GM19324 (cell line): ENCODE results near the gene EML6.
"Not testable (repeated sequence)": the region's sequence is repeated elsewhere in the genome, so short reads cannot be mapped to it uniquely, and the experiment has no call there.

Source experiments
- ATAC-seq: cut with Tn5 transposase; IDR thresholded peaks from one replicate; pipeline ENCODE4 v1.9.1; 2021; ENCODE audit warnings: mild to moderate bottlenecking, moderate library complexity; ENCODE audit not compliant: unreplicated experiment, low FRiP score

The EML6 gene

DNA sequence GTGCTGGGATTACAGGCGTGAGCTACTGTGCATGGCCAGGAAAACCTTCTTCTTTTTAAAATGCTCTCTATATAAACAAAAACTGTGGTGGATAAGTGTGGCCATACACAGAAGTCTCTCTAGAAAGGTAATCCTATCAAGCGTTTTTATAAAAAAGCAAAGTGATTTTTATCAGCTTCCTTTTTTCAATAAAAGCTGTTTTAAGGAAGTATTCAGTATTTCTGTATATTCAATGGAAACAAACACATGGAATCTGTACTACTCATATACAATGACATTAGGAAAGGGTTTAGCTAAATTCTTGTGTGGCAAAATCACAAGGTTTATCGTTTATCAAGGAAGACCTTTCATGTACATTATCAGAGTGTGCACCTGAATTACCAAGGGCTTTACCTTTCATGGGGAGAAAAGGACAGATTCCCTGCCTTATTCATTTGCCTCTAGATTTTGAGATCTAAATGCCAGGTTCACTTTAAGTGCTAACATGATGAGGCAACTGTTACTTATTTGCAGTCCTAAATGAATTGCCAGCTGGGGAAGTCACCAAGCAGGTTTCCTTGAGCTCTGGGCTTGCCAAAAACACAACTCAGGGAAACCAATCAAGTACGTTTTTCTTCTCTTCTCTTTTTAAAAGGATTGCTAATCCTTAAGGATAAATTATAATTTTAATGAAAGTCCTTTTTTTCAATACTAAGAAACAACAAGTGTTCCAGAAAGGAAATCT lies 256.0 kb downstream of the EML6 start:
- ATAC-seq, result no peak

DNA sequence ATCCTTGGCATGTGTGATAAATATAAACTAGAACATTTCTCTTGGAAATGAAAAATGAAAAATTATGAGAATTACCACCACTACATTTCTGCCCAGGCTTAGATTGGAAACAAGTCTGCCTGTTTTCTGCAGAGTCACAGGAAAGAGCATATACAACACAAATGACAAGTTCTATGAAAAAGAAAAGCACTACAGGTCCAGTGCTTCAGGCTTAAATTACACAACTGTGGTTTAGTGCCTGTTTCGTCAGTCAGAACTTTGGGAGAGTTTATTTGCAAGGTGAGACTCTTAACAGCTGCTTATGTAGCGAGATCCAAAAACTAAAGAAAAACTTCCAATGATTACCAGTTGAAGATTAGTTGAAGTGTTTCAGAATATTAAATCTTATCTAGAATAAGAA lies 257.9 kb downstream of the EML6 start:
- ATAC-seq, result no peak

DNA sequence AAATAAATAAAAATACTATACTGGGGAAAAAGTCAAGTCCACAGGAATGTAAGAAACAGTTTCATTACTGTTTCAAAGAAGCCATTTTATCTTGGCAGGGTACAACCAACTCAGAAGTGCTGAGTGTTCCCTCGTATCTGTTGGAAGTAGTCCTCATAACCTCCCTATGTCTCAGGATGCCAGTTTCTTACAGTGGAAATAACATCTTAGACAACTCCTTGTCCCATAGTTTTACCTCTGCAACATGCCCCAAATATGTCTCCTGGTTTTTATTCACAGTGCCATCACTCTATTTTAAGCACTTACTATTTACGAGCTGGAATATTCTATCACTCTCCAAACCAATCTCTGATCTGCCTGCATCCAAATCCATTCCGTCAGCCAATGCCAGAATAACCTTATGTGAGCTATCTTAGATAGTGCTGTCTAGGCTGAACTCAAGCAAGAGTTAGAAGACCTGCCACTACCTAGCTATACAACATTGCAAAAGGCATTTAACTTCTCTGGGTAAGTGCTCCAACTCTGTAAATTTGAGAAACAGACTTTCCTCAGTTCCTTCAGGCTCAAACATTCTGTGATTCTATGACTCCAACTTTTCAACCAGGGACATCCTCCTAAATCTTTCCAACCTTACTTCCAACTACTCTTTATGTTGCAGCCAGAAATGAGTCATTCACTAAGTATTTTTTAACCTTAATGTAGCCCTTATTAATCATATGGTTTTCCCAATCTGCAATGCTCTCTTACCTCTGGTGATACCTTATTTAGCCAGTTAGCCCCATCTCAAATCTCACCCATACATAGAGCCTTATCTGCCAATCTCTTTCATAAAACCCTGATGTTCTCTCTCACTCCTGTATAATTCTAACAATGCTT lies 260.1 kb downstream of the EML6 start:
- ATAC-seq, result no peak

DNA sequence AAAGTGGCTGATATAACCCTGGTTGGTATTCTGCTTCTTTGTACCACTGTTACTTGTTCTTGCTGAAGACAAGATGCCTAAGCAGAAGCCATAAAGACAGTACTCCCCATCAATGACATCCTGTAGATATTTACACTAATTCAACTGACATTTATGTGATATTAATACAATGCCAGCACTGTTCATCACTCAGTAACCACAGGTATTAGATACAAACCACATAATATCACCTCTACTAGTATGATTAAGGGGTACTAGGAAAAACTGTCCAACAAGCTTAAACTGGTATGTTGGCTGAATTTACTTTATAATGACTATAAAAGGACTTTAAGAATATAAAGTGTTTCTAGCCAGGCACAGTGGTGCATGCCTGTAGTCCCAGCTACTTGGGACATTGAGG lies 261.0 kb downstream of the EML6 start:
- no peak for ATAC-seq

DNA sequence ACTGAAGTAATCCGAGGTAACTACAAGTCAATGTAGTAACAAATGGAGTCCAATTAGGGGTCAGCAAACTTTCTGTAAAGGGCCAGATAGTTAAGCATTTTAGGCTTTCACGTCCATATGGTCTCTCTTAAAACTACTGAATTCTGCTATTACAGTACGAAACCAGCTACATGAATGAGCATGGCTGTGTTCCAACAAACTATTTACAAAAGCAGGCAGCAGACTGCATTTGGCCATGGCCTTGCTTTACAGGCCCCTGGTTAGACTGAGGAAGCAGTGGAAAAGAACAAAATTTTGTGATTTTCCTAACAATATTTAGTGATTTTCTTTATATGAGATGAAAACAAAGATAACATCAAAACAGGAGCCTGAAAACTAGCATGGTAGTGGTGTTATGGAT lies 262.8 kb downstream of the EML6 start:
- no peak for ATAC-seq

DNA sequence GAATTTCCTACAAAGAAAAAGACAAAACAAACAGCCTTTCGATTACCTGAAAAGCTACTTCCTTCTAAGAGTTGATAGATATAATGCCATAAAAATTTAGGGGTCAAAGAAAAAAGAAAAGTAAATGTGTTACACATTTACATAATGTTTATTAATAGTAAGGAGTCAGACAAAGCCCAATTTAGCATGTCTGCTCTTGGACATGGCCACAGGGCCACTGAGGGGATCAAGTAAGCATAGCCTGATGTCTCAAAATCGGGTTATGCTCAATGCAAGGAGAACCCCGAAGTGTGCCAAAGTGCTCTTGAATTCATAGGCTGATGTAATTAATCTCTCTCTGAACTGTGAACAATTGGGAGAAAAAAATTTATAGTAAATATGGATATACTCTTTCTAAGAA lies 265.1 kb downstream of the EML6 start:
- ATAC-seq, result no peak

DNA sequence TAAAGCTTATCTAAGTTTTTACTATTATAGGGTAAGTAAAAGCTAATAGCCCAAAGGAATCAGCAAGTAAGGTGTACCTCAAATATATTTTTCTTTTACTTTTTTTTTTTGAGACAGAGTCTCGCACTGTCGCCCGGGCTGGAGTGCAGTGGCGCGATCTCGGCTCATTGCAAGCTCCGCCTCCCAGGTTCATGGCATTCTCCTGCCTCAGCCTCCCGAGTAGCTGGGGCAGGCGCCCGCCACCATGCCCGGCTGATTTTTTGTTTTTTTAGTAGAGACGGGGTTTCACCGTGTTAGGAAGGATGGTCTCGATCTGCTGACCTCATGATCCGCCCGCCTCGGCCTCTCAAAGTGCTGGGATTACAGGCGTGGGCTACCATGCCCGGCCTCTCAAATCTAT lies 267.2 kb downstream of the EML6 start:
- not testable (repeated sequence) for ATAC-seq

DNA sequence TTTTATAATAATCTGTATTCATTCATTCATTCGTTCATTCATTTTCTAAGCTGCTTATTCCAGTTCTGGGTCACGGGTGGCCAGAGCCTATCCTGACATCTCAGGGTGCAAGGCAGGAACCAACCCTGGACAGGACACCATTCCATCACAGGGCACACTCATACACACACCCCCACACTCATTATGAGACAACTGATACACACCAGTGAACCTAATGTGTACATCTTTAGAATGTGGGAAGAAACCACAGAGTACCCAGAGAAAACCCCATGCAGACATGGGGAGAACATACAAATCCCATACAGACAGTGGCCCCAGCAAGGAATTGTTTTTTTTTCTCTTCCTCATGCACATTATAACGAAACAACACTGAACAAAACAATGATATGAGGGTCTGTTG lies 272.1 kb downstream of the EML6 start:
- ATAC-seq, result no peak

DNA sequence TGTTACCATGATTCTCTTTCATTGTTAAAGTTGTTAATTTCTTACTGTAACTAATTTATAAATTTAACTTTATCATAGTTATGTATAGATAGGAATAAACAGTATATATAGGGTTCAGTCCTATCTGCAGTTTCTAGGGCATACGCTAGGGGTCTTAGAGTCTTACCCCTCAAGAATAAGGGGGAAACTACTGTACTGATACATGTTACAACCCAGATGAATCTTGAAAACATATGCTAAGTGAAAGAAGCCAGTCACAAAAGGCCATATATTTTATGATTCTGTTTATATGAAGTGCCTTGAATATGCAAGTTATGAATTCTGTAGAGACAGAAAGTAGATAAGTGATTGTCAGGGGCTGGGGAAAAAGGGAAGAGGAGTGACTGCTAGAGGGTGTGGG lies 274.4 kb downstream of the EML6 start:
- ATAC-seq, result no peak

DNA sequence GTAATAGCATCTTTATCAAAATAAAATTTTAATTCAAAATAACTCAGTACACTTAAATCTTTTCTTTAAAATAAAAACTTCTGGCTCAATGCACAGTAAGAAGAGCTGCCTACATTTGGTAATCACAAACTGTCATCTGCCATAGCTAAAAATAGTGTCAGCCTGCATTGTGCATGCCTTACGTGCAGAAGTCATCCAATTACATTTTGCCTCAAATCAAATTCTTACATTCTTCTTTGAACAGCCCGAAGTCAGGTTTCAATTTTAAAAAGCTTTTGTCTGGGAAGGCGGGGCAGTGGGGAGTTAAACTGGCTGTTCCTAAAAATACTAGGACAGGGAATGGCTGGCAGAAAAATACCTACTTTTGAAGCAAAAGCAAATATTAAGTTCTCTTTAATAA lies 275.7 kb downstream of the EML6 start:
- ATAC-seq, result no peak

DNA sequence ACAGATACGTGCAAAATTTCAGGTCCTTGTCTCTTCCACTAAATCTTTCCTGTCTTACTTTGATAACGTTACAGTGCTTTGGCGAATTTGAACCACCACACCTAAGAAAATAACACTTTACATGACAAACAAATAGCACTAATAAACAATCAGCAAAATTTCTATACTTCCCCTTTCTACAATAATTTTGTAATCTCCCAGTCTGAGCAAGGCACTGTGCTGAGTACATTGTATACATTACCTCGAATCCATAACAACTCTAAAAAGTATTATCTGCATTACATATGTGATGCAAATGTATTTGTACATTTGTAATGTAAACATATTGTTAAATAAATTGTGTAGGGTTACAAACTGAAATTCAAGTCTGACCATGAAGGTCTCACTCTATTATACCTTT lies 276.9 kb downstream of the EML6 start:
- no peak for ATAC-seq

DNA sequence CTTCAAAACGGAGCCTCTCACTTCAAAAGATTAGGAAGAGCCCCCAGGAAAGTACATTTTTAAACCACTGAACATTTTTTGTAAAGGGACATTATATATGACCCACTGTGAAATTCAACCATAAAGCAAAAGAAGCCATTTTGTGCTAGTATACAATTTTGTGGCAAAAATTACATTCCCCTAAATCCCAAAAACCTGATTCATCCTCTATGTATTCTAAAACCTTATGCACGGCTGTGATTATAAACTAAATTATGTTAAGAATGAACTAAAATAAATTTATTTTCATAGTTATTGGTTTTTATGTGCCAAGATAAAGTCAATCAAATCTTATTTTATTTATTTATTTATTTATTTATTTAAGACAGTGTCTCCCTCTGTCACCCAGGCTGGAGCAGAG lies 278.3 kb downstream of the EML6 start:
- ATAC-seq, result no peak

DNA sequence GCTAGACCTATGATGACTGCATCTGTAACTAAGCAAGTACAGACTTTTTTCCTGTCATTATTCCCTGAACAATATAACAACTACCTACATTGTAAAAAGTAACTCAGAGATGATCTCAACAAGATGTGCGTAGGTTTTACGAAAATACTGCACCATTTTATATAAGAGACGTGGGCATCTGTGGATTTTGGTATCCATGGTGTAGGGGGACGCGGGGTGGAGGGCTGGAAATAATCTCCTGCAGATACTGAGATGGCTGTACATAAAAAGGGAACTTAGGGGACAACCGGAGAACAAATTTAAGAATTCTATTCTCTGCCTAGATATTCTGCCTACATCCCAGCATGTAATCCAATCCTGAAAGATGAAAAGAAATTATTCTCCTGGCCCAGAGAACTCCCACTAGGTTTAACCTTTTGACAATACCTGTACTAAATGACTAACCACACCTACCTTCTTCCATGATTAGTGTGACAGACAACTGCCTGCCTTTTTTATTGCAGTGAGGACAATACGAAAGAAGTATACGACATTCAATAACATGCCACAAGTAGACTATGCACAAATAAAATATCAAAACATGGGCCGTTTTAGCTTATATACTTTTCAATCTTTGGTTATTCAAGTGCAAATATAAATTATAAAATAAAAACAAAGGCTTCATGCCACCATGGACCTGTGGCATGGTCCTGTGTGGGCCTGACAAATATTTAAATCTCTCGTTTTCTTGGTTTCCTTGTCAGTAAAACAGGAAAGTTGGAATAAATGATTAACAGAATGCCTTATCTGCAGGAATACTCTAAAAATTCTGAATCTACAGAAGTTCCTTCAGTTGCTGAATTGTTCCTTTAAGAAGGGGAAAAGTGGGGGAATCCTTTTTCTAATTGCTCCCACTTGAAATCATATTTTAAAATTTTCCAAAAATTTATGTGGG lies 280.5 kb downstream of the EML6 start:
- ATAC-seq, result no peak

DNA sequence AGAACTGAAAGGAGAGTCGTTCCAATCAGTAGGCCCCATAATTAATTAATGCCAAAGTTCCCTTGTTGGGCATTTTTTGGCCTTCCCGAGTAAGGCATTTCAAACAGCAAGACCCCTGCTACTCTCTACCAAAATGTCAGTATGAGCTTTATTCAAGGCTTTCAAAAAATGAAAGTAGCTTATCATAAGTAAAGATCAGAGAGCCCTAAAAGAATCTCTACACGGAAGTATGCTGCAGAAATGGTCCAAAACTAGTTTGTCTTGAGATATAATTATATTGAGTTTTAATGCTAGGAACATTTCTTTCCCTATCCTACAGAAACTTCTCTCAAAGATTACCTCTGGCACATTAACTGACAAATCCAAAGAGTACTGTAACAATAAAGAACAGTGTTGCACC lies 282.8 kb downstream of the EML6 start:
- no peak for ATAC-seq

DNA sequence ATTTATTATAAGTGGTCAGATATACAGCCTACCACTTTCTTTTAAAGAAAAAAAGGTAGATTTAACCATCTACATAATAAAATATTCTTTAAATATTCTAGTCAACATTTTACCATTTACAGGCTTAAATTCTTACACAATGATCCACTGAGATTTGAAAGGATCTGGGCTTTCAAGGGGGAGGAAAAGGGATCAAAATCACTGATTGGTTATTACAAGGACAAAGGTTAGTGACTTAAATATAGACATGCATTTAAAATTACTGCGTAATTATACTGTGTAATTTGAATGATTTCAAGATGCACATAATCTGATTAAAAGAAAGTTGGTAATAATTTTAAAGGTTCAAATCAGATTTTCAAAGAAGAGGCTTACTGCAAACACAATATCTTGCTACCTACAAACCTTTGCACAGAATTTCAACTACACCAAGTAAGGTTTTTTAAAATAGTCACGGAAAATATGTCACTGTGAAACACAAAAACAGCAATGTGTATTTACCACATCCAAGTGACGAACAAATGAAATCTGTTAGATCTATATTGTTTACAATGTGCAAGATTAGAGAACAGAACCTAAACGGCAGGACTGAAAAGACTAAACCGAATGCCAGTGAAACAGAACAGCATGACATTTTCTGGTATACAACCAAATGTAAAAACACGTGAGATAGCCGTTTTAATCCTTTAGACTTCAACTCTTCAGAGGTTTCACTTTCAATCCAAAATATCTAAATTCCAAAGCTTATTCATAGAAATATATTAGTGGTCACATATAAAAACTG lies 286.0 kb downstream of the EML6 start:
- ATAC-seq, result peak; percentile 18

DNA sequence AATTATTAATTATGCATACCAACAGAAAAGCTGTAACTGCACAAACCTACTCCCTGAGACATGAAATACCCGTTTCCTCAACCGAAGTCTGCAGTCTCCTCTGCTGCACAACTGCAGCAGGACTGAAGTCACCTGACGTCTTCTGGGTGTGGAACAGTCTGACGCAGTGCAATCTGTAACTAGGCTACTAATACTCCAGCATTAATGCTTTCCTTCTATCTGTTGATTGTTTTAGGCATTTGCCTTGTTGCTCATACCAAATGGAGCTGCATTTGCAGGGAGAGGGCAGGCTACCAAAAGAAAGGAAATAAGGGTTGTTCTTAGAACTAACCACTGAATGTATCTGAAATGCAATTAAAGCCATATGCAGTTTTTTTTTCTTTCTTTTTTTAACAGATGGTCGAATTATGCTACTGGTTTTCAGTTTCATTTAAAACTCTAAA lies 286.7 kb downstream of the EML6 start:
- ATAC-seq, result peak; percentile 96

DNA sequence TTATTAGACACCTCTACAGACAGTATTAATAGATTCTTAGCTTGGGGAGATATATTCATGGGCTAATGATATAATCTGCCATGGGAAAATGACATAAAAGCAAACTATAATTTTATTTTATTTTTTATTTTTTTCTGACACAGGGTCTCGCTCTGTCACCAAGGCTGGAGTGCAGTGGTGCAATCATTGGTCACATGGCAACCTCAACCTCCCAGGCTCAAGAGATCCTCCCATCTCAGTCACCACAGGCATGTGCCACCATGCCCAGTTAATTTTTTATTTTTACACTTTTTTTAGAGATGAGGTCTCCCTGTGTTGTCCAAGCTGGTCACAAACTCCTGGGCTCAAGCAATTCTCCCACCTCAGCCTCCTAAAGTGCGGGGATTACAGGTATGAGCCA lies 287.5 kb downstream of the EML6 start:
- no peak for ATAC-seq

DNA sequence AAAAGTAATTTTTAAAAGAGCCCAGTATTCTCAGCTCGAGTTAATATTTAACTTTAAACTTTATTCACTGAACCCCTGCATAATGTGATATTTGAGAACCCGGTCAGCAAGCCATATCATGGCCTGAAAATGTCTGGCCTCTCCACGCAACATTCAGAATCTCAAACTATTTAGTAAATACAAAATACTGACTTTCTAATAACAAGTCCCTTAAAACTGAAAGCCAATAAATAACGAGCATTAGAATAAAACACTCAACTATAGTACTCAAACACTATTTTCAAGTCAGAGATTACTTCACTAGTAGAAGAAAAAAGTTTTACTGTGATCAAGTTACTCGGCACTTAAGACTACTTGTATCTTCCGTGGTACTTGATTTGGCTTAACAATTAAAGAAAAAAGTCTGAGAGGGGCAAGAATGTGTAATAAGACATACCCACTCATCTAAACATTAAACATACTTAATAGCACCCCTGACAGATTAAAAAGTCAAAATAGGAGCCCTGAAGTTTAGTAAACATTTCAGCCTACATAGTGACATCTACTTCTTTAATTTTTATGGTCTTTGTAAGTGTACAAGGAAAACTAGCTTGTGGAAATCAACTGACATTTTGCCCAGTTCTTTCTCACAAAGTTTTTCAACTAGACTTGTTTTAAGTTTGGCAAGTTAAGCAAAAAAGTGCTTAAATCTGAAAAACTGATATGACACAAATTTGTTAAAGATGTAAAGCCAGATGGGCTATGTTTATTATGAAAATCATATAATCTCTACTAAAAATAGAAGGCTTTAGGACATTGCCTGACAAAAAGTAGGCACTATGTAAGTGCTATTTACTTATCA lies 288.6 kb downstream of the EML6 start:
- ATAC-seq, result no peak
